DMS79 (cell line): ENCODE results near the gene RAI14.
A peak's percentile ranks its signal among the peaks of the same experiment; 100 is the strongest.
"Not testable (repeated sequence)": the region's sequence is repeated elsewhere in the genome, so short reads cannot be mapped to it uniquely, and the experiment has no call there.

ENCODE experiments used
- DNase-seq: peaks from one replicate; lab custom pipeline; 2025; lab: John Stamatoyannopoulos, UW

RAI14 gene

DNA sequence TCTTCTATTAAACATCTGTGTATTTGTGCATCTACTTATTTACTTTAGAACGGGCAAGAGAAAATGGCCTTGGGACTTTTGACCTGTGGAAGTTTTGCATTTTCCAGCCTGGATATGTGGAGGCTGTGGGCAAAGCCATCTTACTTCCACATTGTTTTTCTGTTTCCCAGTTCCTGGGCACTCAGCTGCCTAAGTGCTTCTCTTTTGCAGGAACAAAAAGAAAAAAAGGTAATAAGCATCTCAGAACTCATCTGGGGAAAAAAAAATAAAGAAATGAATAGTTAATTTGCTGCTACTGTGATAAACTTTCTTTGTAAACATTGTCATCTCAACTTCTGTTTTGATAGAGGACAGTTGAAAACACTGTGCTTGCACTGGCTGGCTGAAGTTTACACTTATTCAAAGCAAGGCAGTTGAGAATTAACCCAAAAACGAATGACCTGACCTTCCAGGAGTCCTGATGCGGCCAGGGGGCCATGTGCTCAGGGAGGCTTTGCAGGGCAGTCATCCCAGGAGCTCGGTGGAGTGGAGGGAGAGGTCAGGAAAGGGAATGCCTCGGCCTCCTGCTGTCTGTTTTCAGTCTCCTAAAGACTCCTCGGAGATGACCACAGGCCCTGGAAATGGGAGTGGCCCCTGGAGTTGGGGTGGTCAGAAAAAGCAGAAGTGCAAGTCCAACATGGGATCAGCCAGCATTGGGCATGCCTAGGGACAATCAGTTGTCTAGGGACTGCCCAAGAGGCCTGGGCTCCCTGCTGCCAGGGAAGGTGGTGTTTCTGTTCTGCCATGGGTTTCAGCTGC, 75.5 kb downstream of the RAI14 start:
- no peak for DNase-seq

DNA sequence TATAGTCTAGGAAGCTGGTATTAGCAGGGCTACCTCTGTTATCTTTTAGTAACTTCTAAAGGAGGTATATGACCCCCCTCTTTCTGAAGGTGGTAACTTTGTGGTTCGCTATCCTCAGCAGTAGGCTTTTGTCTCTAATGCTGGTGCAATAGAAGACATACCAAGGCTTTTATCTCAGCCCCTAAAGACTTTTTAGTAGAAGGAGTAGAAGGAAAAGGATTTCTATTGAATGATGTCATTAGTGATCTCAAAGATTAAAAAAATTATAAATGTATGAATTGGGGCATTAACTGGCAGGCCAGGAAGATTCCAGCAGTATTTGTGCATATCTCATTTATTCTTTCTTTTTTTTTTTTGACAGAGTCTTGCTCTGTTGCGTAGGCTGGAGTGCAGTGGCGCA, 78.2 kb downstream of the RAI14 start:
- DNase-seq: no peak

DNA sequence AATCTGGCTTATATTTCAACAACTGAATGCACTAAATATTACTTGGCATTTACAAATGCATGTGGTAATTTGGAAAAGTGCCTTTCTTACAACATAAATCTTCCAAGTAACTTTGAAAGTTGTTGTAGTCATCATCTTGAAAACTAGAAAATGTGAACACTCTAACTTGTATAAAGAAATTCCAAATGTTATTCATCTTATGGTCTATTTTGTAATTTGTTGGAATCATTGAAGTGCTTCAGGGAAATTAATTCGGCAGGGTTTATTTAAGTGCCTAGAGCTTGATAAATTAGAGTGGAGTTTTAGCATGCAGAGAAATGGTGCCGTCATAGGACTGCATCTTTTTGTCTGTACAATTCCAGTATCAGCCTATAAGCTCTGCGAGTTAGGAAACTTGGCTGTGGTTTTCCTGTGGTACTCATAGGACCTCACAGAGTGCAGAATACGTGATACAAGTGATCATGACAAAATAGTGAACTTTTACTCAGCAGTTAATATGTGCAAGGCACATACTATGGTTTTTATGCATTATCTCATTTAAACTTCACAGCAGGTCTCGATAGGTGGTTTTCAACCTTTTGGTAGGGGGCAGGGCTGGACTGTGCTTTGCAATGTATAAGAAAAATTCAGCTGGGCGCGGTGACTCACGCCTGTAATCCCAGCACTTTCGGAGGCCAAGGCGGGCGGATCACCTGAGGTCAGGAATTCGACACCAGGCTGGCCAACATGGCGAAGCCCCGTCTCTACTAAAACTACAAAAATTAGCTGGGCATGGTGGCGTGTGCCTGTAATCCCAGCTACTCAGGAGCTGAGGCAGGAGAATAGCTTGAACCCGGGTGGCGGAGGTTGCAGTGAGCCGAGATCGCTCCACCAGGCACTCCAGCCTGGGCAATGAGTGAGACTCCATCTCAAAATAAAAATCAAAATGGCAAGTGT, 79.6 kb downstream of the RAI14 start:
- DNase-seq: no peak

DNA sequence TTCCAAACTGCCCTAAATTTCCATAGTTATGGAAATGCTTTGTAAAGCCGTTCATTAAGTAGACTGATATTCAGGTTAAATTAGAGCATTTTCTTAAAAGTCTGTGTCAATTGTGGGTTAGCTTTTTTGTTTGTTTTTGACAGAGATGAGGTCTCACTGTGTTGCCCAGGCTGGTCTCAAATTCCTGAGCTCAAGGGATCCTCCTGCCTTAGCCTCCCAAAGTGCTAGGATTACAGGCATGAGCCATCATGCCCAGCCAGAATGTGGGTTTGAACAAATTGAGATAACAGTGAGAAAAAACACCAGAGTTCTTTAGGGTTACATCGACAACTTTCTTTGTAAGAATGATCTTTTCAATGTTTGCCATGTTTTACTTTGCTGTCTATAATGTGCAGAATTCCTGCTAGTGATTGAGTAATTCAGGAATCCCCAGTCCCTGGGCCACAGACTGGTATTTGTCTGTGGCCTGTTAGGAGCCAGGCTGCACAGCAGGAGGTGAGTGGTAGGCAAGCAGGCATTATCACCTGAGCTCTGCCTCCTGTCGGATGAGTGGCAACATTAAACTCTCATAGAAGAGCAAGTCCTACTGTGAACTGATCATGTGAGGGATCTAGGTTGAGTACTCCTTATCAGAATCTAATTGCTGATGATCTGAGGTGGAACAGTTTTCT, 80.5 kb downstream of the RAI14 start:
- DNase-seq: no peak

DNA sequence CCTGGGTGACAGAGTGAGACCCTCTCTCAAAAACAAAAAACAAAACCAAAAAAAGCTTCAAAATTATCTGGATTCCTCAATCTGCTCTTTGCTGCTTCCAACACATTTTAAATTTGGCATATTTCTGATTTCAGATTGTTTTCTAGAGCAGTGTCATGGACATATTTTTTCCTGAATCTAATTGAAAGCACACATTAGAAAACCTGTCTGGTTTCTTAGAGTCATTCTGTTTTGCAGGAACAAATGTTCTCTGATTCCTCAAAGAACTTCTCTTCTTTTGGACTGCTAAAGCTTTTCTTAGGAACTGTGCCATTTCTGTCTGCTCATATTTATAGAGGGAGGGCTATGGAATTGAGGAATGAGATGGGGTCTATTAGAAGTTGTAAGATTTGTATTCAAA, 81.6 kb downstream of the RAI14 start:
- DNase-seq: no peak

DNA sequence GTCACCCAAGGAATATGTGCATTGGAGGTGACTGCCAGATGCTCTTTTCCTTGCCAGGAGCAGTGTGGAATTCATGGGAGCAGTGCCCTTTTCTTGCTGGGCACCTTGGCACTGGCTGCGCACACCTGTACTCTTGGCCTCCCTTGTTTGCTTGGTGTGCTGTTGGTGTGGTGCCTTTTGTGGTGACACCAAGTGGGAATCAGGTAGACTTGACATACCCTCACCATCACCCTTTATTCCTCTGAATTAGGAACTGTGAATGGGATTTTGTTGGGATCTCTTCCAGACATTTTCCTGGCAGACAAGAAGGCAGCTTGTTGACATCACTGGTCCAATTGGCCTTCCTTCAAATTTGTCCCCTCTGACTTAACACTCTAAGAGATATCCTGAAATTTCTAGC, 82.3 kb downstream of the RAI14 start:
- no peak for DNase-seq

DNA sequence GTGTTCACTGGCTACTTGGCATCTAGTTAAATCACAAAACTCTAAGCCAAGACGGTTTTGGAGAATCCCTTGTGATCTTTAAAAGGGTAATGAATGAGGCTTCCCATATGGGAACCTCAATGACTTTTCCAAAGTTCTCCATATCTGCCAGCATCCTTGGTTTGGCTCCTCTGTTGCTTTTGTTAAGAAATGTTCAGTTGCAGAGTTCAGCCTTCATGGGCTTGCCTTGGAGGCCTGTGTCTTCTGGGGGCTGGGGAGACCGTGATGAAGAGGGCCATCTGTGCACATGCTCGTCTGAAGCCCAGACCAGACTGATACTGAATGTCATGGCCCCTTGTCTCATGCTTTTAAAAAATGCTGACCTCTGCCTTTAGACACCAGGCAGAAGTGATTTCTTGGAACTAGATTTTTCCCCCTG, 84.3 kb downstream of the RAI14 start:
- DNase-seq: no peak

DNA sequence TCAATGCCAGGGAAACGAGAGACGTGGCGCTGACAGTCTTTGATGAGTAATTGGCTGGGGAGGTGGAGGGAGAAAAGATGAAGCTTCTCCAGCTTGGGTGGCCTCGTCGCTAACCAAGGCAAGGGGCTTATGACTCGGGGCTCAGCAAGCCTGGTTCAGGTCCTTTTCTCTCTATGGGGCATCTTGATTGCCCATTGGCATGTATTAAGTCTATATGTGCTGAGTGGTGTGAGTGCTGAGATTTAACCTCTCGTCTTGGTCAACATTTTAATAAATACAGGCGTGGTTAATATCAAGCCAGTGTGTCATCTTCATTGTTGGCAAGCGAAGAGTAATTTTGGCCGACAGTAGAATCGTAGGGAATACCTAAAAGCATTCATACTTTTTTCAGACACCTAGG, 85.9 kb downstream of the RAI14 start:
- DNase-seq: no peak

DNA sequence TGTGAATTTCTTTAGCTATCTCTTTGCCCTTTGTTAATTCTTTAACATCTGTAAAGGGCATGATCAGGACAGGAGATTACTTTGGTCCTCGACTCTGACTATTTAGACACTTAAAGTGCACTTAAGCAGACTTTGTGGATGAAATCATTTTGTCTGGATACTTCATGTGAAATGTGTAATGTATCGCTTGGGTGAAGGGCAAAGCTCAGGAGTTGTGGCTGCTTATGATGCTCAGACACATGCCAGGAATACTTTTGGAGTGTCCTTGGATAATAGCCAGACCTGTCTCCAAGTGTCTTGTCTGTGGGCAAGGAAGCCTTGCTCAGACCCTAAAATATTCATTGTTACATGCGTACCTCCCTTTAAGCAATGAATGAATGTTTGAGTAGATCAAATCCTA, 87.8 kb downstream of the RAI14 start:
- DNase-seq: peak; percentile 10

DNA sequence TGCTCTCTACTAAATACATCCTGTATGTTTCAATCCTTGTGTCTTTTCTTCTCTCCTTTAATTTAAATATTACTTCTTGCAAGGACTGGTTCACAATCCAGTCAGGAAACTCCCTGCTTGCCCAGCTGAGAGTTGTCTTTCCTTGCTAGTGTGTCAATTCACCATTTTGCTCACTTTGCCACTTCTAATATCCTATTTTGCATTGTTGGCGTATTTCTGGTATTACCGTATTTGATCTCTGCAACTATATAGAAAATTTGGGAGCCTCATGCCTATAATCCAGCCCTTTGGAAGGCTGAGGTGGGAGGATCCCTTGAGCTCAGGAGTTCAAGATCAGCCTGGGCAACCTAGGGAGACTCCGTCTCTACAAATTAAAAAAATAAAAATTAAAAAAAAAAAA, 92.3 kb downstream of the RAI14 start:
- no peak for DNase-seq

DNA sequence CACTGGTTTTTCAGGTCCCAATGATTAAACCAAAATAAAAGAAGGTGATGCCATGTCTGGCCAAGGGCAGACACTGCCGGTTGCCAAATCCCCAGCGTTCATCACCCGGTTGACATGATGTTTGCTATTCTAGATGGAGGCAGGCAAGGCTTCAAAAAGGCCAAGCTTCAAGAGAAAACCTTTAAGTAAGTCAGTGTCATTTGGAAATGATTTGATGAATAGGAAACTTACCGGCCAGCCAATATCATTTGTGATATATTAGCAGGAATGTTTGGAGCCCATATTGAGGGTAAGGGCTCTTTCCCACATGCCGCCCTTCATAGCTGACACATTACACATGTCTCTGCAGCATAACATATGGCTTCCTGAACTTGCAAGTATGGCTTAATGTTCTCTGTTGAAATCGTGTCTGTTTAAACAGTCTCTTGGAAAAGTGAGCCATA, 93.3 kb downstream of the RAI14 start:
- no peak for DNase-seq

DNA sequence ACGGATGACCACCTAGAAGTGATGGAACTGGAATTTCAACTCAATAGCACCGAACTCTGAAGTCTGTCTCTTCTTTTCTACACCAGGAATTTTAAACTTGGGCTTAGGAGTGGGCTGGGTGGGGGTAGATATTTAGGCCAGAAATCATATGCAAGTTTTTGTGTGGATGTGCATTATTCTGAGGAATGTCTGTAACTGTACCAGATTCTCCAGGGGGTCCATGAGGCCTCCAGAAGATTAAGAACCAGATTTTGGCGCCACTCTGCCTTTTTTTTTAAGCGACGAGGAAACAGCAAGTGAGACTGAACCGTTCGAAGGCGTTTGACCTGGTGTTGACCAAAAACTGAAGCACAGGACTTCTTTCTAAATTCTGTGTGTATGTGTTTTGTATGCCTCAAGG, 94.1 kb downstream of the RAI14 start:
- no peak for DNase-seq

DNA sequence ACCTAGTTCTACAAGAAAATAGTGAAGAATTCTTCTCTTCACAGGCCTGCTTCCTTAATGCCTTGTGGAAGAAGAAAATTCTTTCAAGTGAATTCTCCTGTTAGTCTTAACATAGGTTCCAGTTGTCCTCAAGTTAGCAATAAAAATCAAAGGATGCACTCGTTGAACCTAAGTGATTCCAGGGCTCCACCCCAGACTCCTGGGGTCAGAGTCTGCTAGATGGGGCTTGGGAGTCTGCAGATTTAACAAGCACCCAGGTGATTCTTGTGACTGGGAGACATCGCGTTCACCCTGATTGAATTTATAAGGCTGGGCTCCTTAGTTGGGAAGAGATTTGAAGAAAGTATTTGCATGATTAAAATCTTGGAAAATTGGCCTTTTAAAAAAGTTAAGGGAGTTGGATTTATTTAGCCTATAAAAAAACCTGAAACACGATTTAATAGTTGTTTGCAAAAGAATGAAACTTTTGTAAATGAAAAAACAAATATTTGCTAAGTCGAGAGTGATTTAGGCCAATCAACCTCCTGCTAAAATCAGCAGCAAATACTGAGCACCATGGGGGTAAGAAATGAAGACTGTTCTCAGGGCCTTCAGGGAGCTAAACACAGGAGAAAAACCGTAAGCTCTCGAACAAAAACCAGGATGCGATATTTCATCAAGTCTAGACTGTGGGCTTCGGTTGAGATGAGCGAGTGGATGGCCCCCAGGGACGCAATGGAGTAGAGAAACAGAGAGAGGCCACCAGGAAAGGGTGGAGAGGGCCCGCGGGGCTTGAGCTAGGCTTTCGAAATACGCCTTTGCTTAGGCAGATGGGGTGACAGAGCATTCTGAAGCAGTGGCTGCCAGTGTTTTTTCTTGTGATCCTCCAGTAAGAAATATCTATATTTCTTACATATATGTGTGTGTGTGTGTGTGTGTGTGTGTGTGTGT, 95.9 kb downstream of the RAI14 start:
- no peak for DNase-seq

DNA sequence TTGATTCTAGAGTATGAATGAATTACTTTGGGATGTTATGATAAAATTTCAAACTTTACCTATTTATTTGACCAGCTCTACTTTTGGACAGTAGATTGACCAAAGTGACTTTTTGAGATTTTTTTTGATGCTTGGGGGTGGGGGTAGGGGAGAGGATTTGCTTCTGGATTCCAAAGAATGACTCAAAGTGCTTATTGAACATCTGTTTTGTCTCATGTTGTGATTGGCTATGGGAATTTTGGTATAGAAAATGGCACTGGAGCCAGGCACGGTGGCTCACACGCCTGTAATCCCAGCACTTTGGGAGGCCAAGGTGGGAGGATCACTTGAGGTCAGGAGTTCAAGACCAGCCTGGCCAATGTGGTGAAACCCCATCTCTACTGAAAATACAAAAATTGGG, 97.1 kb downstream of the RAI14 start:
- not testable (repeated sequence) for DNase-seq

DNA sequence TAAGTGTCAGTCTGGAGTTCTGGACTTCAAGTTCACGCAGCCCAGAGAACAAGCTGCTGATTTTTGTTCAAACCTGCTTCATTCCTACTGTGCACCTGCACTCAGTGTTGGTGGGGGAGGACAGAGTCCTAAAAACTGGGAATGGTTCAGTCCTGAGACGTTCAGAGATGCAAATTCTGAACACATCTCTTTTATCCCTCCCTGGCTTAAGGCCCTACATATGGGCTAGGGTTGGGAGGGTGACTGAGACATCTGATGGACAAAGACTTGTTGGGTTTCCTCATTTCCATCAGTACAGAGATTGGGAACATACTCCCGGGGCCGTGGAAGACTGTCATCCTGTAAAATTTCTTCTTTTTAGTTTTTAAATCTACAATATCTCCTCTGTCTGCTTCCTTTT, 99.8 kb downstream of the RAI14 start:
- no peak for DNase-seq

DNA sequence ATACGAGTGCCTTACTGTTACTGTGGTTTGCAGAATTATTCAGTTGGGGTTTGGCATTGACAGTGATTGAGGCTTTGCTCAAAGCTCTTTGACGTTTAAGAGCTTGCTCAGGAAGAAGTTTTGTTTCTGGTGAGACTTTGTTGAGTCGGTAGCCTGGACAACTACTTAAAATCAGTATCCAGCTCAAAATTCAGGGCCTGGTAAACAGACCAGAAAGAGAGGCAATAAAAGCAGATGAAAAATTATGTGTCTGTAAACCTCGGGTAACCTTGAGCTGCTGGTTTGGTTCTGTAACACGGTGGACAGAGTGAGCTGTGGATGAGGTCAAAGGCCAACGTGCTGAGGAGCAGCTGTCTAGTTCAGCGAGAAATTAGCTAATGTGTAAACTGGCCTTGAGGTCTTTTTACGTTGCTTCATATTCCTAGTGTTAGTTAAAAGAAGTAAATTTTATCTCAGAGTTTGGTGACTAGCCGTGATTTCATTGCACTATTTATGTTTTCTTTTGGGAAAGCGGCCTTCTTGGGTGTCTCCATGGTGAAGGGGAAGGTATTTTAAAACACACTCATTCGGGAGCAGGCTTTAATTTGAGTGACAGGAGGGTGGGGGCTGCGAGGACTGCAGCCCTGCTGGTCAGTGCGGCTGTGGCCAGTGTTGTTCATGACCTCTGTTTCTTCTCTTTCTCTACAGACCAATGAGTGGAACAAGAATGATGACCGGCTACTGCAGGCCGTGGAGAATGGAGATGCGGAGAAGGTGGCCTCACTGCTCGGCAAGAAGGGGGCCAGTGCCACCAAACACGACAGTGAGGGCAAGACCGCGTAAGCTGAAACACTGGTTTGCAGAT, 100.9 kb downstream of the RAI14 start:
- DNase-seq: no peak

DNA sequence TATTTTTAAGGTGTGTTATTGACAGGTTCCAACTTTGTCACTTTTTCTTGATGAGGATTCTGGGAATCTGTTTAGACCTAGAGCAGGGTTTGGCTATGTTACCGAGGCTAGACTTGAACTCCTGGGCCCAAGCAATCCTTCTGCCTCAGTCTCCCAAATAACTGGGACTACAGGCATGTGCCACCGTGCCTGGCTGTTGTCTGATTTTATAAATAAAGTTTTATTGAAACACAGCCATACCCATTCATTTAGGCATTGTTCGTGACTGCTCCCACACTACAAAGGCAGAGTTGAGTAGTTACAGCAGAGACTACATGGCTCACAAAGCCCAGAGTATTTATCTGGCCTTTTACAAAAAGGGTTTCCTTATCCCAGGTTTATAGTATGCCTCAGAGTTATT, 102.4 kb downstream of the RAI14 start:
- no peak for DNase-seq

DNA sequence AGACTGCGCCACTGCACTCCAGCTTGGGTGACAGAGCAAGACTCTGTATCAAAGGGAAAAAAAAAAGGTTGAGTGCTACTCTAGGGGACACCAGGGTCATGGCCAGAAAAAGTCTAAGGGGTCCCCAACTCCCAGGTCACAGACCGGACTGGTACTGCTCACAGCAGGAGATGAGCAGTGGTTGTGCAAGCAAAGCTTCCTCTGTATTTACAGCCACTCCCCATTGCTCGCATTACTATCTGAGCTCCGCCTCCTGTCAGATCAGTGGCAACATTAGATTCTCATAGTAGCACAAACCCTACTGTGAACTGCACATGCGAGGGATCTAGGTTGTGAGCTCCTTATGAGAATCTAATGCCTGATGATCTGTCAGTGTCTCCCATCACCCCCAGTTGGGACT, 103.1 kb downstream of the RAI14 start:
- not testable (repeated sequence) for DNase-seq

DNA sequence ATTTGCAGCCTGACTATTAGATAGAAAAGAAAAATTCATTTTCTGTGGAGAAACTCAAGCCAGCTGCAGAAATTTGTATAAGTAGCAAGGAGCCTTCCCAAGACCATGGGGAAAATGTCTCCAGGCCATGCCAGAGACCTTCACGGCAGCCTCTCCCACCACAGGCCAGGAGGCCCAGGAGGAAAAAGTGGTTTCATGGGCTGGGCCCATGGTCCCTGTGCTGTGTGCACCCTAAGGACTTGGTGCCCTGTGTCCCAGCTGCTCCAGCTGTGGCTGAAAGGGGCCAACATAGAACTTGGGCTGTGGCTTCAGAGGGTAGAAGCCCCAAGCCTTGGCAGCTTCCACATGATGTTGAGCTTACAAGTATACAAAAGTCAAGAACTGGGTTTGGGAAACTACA, 109.5 kb downstream of the RAI14 start:
- DNase-seq: no peak

DNA sequence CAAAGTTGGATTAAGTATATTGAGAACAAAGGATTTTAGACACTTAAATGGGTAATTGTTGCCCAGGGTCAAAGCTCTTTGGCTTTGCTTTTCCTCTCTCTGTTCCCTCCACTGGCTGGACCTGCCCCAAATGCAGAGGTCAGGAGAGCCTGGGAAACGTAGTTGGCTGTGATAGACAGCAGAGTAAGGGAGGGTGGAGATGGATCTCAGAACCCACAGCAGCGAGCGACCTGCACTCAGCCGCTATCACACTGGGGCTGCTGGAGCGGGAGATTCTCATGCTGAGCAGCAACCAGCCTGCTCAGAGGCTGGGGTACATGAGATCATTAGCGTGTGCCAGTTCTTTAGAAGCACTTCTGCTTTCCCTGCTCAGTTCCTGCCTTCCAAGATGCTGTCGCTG, 111.1 kb downstream of the RAI14 start:
- no peak for DNase-seq

DNA sequence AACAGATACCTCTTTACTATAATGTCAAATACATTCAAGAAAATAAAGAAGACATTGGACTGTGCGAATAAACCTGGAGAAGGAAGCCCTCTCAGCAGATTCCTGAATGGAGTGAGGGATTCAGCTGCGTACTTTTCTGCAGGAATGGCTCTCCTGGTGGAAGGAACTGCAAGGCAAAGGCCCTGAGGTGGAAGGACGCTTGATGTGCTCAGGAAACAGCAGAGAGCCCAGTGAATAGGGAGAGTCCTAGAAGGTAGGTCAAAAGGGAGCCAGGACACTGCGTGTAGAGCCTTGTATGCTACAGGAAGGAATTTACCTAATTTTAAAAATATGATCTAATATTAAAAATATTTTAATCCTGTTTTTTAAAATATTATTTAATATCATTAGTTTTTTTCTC, 114.4 kb downstream of the RAI14 start:
- DNase-seq: no peak
